HG03439 (cell line): Measurements from ENCODE around the gene BNIP2.
"Not testable (repeated sequence)": the region's sequence is repeated elsewhere in the genome, so short reads cannot be mapped to it uniquely, and the experiment has no call there.

Source experiments
- ATAC-seq: cut with Tn5 transposase; IDR thresholded peaks from one replicate; pipeline ENCODE4 v1.9.1; 2021; ENCODE audit warnings: mild to moderate bottlenecking, moderate library complexity; ENCODE audit not compliant: unreplicated experiment

BNIP2 gene, protein sequence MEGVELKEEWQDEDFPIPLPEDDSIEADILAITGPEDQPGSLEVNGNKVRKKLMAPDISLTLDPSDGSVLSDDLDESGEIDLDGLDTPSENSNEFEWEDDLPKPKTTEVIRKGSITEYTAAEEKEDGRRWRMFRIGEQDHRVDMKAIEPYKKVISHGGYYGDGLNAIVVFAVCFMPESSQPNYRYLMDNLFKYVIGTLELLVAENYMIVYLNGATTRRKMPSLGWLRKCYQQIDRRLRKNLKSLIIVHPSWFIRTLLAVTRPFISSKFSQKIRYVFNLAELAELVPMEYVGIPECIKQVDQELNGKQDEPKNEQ

DNA sequence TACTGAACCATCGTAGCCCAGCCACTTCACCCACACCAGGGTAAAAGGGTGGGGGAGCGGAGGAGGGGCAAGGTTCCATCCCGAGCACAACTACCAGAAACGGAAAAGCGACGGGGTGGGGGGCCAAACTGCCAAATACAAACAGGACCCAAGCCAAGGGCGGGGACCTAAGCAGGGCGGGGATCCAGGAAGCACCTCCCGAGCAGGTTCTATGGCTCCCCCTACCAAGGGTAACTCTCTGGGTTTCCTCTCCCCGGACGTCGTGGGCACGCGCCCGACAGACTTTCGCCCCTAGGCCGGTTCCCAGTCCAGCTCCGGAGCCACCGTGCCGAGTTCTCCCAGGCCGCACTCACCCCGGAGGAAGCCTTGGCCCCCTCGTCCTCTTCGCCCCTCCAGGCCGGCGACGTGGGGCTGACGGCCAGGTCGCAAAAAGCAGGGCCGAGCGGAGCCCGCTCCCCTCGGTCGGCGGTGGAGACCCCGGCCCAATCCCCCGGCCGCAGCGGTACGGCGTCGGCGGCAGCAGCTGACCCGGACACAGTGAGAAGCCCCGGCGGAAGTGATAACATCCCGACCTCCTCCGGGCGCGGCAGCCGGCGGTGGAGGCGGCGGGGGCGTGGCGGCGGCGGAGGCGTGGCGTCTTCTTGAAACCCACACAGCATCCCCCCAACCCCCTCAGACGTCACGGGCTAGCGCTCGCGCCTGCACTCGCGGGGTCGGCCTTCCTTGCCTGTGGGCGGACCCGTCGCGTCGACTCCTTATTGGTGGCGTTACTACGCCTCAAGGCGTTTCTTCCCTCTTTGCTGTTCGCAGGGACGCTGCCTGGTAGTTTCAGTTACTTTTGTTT lies at the start of gene BNIP2:
Gene BNIP2, minus strand, starts transcription at position 539 of the 844 bp plus-strand sequence. CDS start 6,863 bp downstream, outside the sequence.
- ATAC-seq, result peak; percentile 81

DNA sequence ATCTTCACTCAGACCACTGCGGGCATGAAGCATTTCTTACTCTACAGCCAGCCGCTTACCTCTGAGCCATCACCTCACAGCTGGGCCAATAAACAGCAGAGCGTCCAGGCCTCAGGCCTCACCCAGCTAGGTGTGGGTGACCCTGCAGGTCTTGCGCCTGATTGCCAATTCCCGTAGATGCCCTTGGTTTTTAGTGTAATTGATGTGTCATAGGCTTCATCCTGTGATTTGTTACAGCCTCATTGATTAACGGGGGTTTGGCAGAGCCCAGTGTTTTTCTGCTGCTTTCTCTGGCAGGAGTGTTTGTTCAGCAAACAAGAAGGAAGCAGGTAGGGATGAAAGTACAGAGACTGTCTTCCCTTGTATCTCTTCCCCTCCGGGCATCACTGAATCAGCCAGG lies 49.6 kb upstream of the BNIP2 start:
- no peak for ATAC-seq

DNA sequence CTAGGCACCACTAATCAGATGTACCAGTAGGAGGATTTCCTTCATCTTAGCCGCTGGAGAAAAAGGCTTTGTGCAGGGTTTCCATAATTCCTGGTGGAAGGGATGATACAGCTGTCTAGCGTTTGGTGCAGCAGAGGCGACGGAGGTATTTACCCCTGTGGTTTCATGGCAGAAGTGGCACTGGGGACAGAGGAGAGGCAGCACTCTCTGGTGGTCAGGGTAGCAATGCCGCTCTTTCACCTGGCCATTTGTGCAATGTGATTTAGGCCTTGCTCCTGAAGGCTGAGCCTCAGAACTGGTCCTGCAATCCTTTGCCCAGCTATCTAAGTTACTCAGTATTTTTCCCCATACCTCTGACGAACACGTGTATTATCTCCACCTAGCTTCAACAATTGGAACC lies 47.1 kb upstream of the BNIP2 start:
- no peak for ATAC-seq

DNA sequence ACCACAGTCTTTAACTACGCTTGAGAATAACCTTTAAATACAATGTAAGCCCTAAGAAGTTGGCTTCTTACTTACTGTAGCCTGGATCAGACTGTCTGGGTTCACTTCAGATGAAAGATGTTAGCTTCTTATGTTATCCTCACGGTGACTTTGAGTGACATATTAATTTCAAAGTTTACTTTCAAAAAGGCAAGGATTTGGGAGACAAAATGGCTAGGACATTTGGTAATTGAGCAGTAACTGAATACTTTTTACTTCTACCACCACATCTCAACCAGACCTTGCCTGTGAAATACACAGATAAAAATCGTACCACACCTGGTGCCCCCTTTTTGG lies 36.0 kb upstream of the BNIP2 start:
- no peak for ATAC-seq

DNA sequence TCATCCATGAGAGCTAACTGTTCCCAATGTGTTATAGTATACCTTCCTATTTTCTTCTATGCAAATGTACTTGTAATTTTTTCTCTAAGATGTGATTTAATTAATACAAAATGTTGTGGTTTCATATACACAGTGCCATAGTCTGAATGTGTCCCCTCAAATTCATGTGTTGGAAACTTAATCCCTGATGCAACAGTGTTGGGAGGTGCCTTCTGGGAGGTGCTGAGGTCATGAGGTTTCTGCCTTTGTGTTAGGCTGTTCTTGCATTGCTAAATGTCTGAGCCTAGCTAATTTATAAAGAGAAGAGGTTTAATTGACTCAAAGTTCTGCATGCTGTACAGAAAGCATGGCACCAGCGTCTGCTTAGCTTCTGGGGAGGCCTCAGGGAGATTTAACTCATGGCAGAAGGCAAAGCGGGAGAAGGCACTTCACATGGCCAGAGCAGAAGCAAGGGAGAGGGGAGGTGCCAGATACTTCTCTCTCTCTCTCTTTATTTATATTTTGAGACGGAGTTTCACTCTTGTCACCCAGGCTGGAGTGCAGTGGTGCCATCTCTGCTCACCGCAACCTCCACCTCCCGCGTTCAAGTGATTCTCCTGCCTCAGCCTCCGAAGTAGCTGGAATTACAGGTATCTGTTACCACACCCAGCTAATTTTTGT lies 34.7 kb upstream of the BNIP2 start:
- no peak for ATAC-seq

DNA sequence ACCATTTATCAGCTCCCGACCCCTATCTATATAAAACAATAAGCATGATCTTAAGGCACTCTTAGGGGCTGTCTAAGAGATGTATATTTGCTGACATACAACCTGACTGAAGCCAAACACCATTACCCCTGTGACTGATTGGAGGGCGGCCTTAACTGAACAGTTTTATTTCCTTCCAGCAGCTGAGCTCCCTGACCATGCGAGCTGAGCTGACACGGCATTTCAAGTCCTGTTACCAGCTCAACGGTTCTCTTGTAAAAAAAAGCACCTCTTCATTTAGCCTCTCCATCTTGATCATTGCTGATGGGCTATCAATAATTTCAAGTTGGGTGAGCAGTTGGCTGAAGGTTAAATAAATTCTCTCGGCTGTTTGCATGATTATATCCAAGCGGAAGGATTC lies 33.4 kb upstream of the BNIP2 start:
- no peak for ATAC-seq

DNA sequence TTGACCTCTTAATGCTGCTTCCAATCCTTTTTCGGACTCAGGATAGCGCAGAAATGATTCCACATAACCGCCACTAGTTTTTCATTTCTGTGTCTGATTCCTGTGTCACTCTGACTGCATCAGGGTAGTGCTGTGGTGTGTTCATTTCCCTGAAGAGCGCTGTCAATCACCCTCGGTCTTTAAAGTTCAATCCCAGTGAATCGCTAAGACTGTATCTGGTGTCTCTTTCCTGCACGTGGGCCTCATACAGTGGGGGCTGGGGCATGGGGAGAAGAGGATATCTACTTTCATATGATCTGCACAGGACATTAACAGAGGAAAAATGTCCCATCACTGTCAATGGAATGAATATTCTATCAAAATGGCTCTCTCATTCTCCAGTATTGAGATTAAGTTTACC lies 32.9 kb upstream of the BNIP2 start:
- no peak for ATAC-seq

DNA sequence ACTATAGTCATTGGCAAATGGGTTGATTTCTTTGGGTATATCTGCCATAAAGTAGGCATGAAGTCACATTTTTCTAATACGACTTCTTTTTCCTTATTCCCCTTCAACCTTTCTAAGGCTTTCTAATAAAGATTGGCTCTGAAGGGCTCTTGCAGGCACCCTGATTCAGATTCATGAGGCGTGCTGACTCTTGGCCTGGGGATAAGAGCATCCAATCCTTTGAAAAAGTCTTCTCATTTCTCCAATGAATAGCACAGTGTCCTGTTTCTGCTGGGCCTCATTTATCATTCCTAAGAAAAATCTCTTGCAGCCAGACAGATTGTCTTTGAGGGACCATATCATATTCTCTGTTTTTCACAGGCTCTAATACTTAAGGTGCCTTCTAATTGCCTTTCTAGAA lies 32.3 kb upstream of the BNIP2 start:
- ATAC-seq, result no peak

DNA sequence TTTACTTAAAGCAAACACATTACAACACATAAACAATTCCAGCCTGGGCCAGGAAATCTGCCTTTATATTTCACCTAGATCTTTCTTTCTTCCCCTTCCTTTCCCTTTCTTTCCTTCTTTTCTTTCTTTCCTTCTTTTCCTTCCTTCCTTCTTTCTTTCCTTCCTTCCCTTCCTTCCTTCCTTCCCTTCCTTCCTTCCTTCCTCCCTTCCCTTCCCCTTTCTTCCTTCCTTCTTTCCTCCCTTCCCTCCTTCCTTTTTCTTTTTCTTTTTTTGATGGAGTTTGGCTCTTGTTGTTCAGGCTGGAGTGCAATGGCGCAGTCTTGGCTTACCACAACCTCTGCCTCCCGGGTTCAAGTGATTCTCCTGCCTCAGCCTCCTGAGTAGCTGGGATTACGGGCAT lies 24.1 kb upstream of the BNIP2 start:
- ATAC-seq, result no peak

DNA sequence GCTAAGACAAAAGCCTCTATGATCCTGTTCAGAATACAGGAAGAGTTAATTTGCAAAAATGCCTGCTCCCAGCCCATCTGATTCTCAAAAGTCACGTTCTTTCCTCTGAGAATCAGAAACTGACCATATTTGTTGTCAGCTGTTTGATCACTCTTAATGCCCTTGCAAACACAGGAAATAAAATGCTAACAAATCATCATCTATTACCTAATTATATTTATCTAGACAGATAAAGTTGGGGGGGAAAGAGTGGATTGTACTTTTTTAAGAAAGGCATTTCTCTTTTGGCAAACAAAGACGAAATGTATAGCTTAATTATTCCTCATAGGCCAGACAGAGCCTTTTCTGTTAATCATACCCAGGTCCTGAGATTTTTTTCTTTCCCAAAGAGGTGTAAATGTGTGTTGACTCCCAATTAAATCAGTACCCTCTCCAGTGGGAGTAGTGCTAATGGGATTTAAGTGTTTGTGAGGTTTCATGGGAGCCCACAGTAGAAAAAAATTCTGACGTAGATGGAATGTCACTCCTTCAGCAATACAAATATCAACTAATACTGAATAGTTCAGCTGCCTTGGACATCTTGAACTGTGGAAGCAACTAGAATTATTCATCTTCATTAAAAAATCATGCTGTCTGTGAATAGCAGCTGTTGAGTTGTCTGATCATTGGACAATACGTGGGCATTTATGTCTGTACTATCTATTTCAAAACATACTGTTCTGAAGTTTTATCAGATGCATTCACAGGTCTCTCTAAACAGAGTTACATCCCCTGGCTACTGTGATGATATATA lies 22.5 kb upstream of the BNIP2 start:
- no peak for ATAC-seq

DNA sequence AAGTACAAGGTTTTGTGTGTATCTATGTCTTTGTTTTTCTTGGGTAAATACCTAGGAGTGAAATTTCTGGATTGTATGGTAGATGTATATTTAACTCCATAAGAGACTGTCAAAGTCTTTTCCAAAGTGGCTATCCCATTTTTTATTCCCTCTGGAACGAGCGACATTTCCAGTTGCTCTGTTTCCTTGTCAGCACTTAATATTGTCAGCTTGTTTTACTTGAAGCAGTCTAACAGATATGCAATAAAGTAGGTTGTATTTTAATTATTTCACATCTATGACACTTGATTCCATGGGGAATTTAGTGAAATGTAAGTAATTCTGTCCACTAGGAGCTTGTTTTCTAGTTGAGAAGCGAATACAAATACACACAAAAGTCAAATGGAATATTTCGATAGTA lies 18.5 kb upstream of the BNIP2 start:
- no peak for ATAC-seq

DNA sequence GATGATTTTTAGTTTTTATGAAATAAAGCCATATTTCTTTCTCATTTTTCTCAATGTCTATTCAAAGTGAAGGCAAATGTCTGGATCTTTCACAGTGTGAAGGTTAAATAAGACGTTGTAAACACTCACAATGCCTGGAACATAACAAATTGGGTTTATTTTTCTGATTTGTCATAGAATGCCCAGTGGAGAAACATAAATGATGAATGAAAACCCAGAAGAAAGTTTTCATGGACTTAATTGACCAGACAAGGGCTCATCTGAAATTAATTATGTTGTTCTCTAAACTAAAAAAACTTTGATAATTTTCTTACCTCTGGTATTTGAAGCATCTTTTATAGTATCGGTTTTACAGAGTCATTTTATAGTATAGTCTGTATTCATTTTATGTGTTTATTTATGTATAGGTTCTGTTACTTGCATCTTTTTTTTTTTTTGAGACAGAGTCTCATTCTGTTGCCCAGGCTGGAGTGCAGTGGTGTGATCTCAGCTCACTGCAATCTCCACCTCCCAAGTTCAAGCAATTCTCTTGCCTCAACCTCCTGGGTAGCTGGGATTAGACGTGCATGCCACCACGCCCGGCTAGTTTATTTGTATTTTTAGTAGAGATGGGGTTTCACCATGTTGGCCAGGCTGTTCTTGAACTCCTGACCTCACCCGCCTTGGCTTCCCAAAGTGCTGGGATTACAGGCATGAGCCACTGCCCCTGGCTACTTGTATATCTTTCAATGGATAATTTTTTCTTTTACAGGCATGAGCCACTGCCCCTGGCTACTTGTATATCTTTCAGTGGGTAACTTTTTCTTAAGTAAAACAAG lies 15.1 kb upstream of the BNIP2 start:
- ATAC-seq, result no peak

DNA sequence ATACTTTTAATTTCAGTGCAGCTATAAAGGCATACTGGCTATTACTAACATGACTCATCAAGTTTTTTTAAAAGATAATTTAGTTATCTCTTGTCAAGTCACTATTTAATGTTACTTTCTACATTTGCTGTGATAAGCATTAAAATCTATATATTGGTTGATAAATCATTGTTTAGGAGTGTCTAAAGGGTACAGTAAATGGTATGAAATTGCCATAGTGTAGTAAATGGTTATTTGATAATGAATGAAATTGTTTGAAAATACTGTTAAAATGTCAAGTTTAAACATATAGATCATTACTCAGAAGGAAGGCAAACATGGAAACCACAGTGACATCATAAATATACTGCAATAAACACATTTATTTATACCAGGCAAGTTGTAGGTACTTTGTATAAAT lies 13.2 kb upstream of the BNIP2 start:
- no peak for ATAC-seq

DNA sequence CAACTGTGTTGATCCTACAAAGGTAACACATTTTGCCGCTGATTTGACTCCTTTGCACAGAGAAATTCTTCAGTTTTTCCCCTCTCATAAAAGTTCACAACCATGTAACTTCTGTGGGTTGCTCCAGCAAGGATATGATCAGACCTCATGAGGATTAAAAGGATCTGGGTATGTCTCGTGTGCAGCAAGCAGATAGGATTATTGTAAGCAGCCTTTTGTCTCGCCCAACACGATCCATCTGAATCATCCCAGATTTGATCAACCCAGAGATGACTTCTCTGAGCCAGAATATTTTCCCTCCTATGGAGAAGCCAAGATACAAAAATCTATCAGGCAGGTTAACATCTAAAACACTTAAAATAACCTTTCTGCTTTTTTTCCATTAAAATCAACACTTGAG lies 12.8 kb upstream of the BNIP2 start:
- ATAC-seq, result no peak

DNA sequence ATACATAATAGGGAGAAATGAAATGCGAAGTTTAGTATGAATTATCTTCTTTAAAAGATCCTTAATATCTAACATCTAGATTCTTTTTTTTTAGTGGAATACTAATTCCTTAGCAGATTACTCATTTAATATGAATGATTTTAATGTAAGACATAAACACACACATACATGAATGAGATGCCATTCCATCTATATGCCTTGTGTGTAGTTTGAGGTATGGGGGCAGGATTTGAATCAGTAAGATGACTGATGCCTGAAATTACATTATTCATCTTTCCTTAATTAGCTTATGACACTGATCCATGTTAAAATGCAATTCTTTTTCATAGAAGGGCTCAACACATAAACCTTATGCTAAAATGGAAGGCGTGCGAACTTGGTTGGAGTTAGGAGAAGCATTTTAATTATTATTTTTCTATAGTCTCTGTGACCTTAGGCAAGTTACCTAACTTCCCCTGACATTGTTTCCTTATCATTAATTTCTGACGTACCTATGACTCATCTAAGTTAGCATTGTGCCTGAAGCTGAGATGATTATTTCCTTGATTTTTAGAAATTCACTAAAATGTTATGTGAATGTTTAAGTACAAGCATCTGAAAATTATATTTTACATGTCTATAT lies 10.8 kb upstream of the BNIP2 start:
- ATAC-seq, result no peak

DNA sequence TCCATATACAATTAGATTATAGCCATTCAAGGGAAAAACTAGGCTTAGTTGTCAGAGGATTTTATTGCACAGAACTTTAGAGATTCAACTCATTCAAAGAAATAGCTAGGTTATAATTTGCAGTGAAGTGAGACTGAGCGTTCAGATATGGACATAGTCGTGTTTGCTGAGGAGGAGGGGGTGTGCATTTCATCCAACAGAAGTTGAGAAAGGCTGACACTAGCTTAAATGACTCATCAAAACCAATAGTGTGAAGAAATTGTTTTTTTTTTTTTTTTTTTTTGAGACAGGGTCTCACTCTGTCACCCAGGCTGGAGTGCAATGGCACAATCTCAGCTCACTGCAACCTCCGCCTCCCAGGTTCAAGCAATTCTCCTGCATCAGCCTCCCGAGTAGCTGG lies 8.9 kb upstream of the BNIP2 start:
- ATAC-seq, result not testable (repeated sequence)

DNA sequence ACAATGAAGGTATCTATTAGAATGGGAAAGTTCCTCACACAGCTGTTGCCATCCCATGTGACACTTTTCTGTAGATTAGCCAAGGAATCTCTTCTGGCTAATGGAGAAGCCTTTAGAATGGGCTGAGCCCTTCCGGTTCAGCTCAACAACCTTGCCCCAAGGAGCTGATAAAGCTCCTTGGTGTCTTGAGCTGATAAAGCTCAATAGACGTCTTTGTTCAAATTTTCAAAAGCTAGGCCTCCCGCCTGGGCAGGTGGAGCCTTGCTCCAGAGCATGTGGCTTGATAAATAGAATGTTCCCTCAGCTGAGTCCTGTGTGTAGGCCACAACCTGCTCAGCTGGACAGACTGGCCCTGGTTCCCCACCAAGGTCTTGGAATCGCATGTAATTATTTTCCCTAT lies 7.2 kb upstream of the BNIP2 start:
- no peak for ATAC-seq

DNA sequence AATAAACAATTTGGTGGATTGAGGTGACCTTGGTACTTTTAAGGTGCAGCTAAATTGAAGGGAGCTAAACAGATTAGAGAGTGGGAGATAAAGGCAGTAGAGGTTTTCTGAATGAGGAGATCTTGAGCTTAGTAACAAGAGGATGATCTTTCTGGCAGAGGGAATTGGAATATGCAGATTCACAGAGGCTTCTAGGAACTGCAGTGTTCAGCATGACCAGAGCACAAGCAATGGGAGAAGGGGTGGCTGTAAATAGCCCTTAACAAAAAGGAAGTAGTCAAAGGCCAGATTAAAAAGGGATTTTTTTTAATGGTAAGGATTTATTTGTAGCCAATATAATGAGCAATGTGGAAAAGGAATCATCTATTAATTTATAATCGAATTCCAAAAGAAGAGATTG lies 5.7 kb upstream of the BNIP2 start:
- ATAC-seq, result no peak

DNA sequence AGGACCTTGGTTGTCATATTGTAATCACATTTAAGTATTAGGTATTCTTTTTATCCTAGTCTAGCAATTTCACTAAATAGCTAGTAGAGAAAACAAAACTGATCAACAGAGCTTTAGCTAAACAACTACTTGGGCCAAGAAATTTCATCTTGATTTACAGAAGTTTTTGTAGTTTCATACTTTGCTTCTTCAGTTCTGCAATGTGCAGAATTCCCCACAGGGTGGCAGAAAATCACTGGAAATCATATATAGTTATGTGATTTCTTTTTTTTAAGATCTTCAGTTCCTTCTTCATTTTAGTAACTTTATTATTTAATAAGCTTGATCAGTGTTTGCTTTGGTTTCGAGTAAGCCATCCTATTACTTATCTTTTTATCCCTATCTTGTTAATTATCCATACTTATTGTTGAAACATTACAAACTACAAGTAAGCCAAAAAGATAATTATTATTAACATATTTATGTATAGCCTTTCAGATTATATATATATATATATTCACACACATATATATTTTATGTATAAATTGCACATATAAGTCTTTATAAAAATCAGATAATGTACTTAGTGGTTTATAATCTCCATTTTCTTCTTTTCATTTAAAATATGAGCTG lies 2.2 kb upstream of the BNIP2 start:
- no peak for ATAC-seq
